Stomach (tissue), 4 donors: Measurements from ENCODE around the gene TCP11.

Experiments
- POLR2A ChIP-seq, 4 donors: fragments of 450-650 bp; IDR thresholded peaks; one replicate each; pipeline ENCODE4 v1.6.1; 2016; ENCODE audit warnings: antibody characterized with exemption in 4 of 4, control low read depth in 2 of 4, mild to moderate bottlenecking in 1 of 4, moderate library complexity in 1 of 4
- TF ChIP-seq, protein P1 (sequence below), 7 experiments: fragments of 450-650 bp in 4 of 7; fragments of 200-600 bp in 3 of 7; sonication (generic) in 3 of 7; IDR thresholded peaks; one replicate each; pipeline ENCODE4 v1.5.1; 2016 to 2019; ENCODE audit warnings: antibody characterized with exemption in 7 of 7, control low read depth in 2 of 7, mild to moderate bottlenecking in 1 of 7

GRCh38 chr6:35163836-35164235, 22.7 kb upstream of the TCP11 start:
- TF ChIP-seq POLR2A (IDR thresholded peaks at IDR 0.05), result no peak
- TF ChIP-seq, protein P1, sequence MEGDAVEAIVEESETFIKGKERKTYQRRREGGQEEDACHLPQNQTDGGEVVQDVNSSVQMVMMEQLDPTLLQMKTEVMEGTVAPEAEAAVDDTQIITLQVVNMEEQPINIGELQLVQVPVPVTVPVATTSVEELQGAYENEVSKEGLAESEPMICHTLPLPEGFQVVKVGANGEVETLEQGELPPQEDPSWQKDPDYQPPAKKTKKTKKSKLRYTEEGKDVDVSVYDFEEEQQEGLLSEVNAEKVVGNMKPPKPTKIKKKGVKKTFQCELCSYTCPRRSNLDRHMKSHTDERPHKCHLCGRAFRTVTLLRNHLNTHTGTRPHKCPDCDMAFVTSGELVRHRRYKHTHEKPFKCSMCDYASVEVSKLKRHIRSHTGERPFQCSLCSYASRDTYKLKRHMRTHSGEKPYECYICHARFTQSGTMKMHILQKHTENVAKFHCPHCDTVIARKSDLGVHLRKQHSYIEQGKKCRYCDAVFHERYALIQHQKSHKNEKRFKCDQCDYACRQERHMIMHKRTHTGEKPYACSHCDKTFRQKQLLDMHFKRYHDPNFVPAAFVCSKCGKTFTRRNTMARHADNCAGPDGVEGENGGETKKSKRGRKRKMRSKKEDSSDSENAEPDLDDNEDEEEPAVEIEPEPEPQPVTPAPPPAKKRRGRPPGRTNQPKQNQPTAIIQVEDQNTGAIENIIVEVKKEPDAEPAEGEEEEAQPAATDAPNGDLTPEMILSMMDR (IDR thresholded peaks at IDR 0.05), result no peak
